GM08714 (cell line): Measurements from ENCODE around the gene SSH2.

Experiments used
- H3K4me3 ChIP-seq: fragments of 200-500 bp; sonication (Bioruptor generic); 2 replicates; pipeline ENCODE4 v1.5.1; 2014; ENCODE audit warnings: mild to moderate bottlenecking, low read length, inconsistent platforms
- ZNF274 ChIP-seq: IDR thresholded peaks from 2 replicates; pipeline ENCODE4 v1.6.1; 2012; ENCODE audit warnings: mild to moderate bottlenecking, low read depth, low read length

The SSH2 gene

GRCh38 chr17:29585080-29585751, 344.8 kb downstream of the SSH2 start:
- H3K4me3 ChIP-seq: no peak overlapping the region
- TF ChIP-seq ZNF274: no peak

GRCh38 chr17:29584452-29585079, 345.5 kb downstream of the SSH2 start:
- TF ChIP-seq ZNF274: no peak
- H3K4me3 ChIP-seq: no peak overlapping the region

GRCh38 chr17:29583324-29584248, 346.4 kb downstream of the SSH2 start:
- no peak for TF ChIP-seq ZNF274
- no peak overlapping the region for H3K4me3 ChIP-seq

- no peak overlapping the region for H3K4me3 ChIP-seq
- no peak for TF ChIP-seq ZNF274
These were observed 347.3 kb downstream of the SSH2 start for GRCh38 chr17:29582772-29583171.

DNA sequence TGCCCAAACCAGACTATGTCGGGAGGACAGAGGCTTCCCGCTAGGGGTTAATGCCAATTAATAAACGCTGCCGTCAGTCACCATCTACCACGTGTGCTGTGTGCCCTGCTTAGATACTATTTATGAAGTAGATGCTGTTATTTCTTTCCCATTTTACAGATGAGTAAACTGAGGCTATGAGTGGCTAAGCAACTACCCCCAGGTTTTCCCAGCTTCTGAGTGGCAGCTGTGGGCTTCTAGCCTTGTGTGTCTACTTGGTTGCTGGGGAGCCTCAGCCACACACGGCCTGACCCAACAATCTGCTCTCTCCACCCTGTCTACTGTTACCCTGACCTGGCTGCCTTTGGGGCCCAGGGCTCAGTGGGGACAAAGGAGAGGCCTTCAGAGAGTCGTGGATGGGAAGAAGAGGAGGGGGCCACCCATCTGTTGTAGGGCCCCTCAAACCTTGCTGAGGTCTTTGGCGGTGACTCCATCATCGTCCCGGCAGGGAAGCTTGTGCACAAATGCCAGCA, 347.7 kb downstream of the SSH2 start:
- no peak overlapping the region for H3K4me3 ChIP-seq
- TF ChIP-seq ZNF274: no peak

GRCh38 chr17:29581583-29582253, 348.3 kb downstream of the SSH2 start:
- no peak for TF ChIP-seq ZNF274
- no peak overlapping the region for H3K4me3 ChIP-seq

- TF ChIP-seq ZNF274: no peak
- H3K4me3 ChIP-seq: no peak overlapping the region
These were observed 349.9 kb downstream of the SSH2 start for GRCh38 chr17:29579866-29580771.

GRCh38 chr17:29578626-29579485, 351.2 kb downstream of the SSH2 start:
- no peak for TF ChIP-seq ZNF274
- H3K4me3 ChIP-seq: no peak overlapping the region

- no peak overlapping the region for H3K4me3 ChIP-seq
- no peak for TF ChIP-seq ZNF274
These were observed 352.4 kb downstream of the SSH2 start for GRCh38 chr17:29577385-29578211.

DNA sequence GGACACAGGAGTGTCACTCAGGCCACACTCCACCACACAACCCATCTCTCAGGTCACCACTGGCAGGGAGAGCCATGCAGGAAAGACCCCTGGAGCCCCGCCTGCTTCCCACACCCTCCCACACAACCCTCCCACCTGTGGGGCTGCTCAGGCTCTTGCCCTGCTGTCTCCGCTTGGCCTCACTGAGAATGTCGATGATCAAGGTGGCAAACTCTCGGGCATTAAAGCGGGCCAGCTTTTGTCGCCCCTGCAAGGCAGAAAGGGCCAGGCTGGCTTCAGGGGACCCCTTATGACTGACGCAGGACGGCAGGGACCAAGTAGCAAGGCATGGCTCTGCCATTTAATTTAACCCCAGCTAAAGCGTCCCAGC, 353.0 kb downstream of the SSH2 start:
- TF ChIP-seq ZNF274: no peak

GRCh38 chr17:29576214-29577000, 353.6 kb downstream of the SSH2 start:
- no peak overlapping the region for H3K4me3 ChIP-seq
- TF ChIP-seq ZNF274: no peak

More for the DNA sequence above, 353.0 kb downstream of the SSH2 start:
- no peak overlapping the region for H3K4me3 ChIP-seq
